Skeletal muscle tissue (tissue), 4 donors: ENCODE results near the gene TMEM183A. TPM values are rescaled to one million over a fixed set of nuclear protein-coding genes. Genes with fewer than 3 reads are reported as not detected.
A peak's percentile ranks its signal among the peaks of the same experiment; 100 is the strongest.
"Not testable (repeated sequence)": the region's sequence is repeated elsewhere in the genome, so short reads cannot be mapped to it uniquely, and the experiment has no call there.

Experiments
- H3K27ac ChIP-seq: one replicate; pipeline ENCODE4 v1.7.0; 2013; ENCODE audit warnings: mild to moderate bottlenecking, low read depth, low read length, inconsistent platforms
- H3K27me3 ChIP-seq, 3 donors: one replicate each; pipeline ENCODE4 v1.7.0; 2013; ENCODE audit warnings: low read length in 3 of 3; ENCODE audit not compliant: control insufficient read depth in 3 of 3, insufficient read depth in 3 of 3
- H3K36me3 ChIP-seq, 3 donors: one replicate each; pipeline ENCODE4 v1.7.0; 2013; ENCODE audit warnings: low read length in 3 of 3; ENCODE audit not compliant: control insufficient read depth in 3 of 3, insufficient read depth in 3 of 3
- H3K4me1 ChIP-seq, 3 donors: one replicate each; pipeline ENCODE4 v1.7.0; 2013; ENCODE audit warnings: low read length in 3 of 3, mild to moderate bottlenecking in 3 of 3; ENCODE audit not compliant: control insufficient read depth in 3 of 3, insufficient read depth in 3 of 3
- H3K4me3 ChIP-seq, 3 donors: one replicate each; pipeline ENCODE4 v1.7.0; 2013; ENCODE audit warnings: low read length in 3 of 3
- H3K9ac ChIP-seq, 3 donors: one replicate each; pipeline ENCODE4 v1.7.0; 2013; ENCODE audit warnings: low read length in 3 of 3, mild to moderate bottlenecking in 3 of 3, moderate library complexity in 2 of 3, low read depth in 1 of 3
- H3K9me3 ChIP-seq, 3 donors: one replicate each; pipeline ENCODE4 v1.7.0; 2013; ENCODE audit warnings: low read length in 3 of 3; ENCODE audit not compliant: control insufficient read depth in 3 of 3
- total RNA-seq: library from RNA; depleted of rRNA; stranded (reverse); fragments of >200 nt; gene quantifications from one replicate; pipeline ENCODE4 v1.2.3, GENCODE V29; 2014
- donor health status: Osteomylitis.

Gene TMEM183A
- total RNA-seq, 1 donor from 2014 or later = 42.3 TPM

DNA sequence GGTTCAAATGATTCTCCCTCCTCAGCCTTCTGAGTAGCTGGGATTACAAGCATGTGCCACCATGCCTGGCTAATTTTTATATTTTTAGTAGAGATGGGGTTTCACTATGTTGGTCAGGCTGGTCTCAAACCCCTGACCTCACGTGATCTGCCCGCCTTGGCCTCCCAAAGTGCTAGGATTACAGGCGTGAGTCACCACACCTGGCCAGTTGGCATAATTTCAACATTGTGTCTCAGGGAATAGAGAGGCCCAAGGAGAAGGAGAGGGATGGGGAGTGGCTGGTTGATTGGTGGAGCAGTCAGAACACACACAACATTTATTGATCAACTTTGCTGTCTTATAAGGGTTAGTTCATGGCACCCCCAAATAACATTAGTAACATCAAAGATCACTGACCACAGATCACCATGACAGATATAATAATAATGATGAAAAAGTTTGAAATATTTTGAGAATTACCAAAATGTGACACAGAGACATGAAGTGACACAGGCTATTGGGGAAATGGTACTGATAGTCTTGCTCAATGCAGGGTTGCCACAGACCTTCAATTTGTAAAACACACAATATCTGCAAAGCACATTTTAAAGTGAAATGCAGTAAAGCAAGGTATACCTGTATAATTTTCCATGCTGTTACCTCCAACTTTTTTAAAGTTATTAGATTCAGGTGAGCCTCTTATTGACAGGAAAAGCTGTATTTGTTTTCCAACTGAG, 24.3 kb upstream of the TMEM183A start:
- Histone ChIP-seq H3K27ac (no peak overlapping the region), H3K4me1 (no peaks in the 10 kb centered on the region), H3K4me3 (no peak overlapping the region), H3K9ac (no peak overlapping the region), H3K36me3 (no peaks in the 10 kb centered on the region), H3K9me3 (no peaks in the 10 kb centered on the region), H3K27me3 (no peaks in the 10 kb centered on the region)

DNA sequence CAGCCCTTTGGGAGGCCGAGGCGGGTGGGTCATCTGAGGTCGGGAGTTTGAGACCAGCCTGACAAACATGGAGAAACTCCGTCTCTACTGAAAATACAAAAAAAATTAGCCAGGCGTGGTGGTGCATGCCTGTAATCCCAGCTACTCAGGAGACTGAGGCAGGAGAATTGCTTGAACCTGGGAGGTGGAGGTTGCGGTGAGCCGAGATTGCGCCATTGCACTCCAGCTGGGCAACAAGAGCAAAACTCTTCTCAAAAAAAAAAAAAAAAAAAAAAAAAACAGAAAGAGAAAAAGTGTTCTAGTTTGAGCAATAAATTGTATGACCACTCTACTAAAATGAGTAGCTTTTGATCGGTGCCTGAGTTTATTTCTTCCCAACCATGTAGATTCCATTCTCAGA, 21.1 kb upstream of the TMEM183A start:
- not testable (repeated sequence) for H3K9me3 ChIP-seq, H3K27me3 ChIP-seq, H3K27ac ChIP-seq, H3K9ac ChIP-seq, H3K36me3 ChIP-seq, H3K4me1 ChIP-seq, H3K4me3 ChIP-seq

DNA sequence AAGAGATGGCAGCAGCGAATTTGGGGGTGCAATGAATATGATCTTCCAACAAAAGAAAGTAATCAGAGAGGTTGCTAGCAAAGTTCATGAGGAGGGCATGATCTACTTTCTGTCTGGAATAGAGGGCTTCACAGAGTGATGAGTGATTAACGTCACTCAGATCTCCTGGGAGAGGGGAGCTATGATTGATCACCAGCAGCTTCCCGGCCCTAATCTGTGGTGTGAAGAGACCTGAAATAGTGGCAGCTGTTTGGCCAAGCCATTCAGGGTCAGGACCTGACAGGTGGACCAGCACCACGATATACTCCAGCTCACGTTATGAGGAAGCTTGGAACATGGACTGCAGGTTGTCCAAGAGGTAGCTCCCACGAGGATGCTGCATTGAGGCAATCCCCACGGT, 19.9 kb upstream of the TMEM183A start:
- no peaks in the 10 kb centered on the region for H3K9me3 ChIP-seq
- no peaks in the 10 kb centered on the region for H3K36me3 ChIP-seq
- no peak overlapping the region for H3K27ac ChIP-seq
- H3K27me3 ChIP-seq = peaks cover 0 to 4% (median 0%) of the 10 kb centered on the region in 3 donors
- no peak overlapping the region for H3K4me3 ChIP-seq
- H3K4me1 ChIP-seq = no peaks in the 10 kb centered on the region
- no peak overlapping the region for H3K9ac ChIP-seq

DNA sequence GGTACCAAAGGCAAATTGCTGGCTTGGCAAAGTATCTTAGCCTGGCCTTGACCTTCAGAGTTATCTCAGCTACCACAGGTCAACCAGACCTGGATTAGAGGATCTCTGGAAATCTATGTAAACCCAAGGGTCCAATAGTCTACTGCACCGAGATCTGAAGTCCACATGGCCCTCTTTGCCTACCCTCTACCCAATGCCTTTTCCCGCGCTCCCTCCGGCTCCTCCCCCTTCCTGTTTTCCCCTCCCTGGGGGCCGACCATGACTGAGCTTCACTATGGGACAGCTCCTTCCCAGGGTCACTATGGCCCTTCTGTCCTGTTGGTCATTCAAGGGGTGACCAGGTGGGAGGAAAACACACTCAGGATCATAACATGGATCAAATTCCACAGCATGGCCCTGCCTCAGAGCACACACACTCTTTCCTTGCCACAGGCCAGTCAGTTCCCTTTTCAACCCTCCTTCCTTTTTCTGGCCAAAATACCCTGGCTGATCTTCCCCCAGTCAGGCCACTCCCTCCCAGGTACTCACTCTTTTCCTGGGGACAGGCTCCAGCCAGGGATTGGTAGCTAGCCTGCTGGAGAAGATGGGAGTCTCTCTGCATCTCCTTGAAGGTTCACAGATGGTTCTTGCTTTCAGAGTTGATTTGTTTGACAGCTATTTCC, 19.1 kb upstream of the TMEM183A start:
- no peaks in the 10 kb centered on the region for H3K4me1 ChIP-seq
- H3K36me3 ChIP-seq = no peaks in the 10 kb centered on the region
- peaks cover 0 to 4% (median 0%) of the 10 kb centered on the region in 3 donors for H3K27me3 ChIP-seq
- H3K9ac ChIP-seq = no peak overlapping the region
- no peak overlapping the region for H3K27ac ChIP-seq
- no peak overlapping the region for H3K4me3 ChIP-seq
- no peaks in the 10 kb centered on the region for H3K9me3 ChIP-seq

DNA sequence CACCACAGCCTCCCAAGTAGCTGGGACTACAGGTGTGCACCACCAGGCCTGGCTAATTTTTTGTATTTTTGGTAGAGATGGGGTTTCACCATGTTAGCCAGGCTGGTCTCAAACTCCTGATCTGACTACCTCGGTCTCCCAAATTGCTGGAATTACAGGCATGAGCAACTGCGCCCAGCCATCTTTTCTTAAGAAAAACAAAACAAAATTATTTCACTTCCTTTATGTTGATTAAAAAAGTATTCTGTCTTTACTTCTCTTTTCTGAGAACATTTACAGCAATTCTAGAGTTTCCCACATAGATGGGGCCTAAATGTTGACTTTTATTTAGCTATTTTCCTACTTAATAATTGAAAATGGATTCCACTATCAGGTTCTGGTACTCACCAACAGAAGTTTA, 17.3 kb upstream of the TMEM183A start:
- Histone ChIP-seq H3K27ac (no peak overlapping the region), H3K36me3 (no peaks in the 10 kb centered on the region), H3K4me1 (no peaks in the 10 kb centered on the region), H3K27me3 (peaks cover 0 to 4% (median 0%) of the 10 kb centered on the region in 3 donors), H3K4me3 (no peak overlapping the region), H3K9ac (no peak overlapping the region), H3K9me3 (no peaks in the 10 kb centered on the region)

DNA sequence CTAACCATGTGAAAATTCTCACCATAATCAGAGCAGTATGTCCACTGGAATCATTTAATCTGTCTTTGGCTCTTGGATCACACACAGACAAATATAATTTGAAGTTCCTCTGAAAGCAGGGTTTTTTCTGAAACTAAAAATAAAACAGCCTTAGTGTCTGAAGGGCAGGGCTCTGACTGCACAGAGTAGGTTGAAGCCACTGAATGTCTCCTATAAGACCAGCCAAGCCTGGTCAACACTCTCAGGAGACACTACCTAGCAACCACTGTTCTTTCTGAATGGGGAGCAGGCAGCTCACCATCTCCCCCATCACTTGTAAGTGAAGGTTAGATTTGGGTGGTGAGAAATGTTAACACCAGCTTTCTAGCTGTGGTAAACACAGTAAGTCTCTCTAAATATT, 16.1 kb upstream of the TMEM183A start:
- Histone ChIP-seq H3K9ac (no peak overlapping the region), H3K36me3 (no peaks in the 10 kb centered on the region), H3K27ac (no peak overlapping the region), H3K4me3 (no peak overlapping the region), H3K27me3 (peaks cover 0 to 4% (median 0%) of the 10 kb centered on the region in 3 donors), H3K4me1 (no peaks in the 10 kb centered on the region), H3K9me3 (no peaks in the 10 kb centered on the region)

DNA sequence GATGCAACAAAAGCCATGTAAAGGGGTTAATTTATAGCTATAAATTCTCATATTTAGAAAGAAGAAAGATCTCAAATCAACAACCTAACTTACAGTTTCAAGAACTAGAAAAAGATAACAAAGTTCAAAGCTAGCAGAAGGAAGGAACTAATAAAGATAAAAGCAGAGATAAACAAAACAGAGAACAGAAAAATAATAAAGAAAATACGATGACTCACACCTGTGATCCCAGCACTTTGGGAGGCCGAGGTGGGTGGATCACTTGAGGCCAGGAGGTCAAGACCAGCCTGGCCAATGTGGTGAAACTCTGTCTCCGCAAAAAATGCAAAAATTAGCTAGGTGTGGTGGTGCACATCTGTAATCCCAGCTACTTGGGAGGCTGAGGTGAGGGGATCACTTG, 12.4 kb upstream of the TMEM183A start:
- Histone ChIP-seq H3K9ac (no peak overlapping the region), H3K27me3 (no peaks in the 10 kb centered on the region), H3K36me3 (no peaks in the 10 kb centered on the region), H3K4me3 (no peak overlapping the region), H3K4me1 (peaks cover 0 to 3% (median 0%) of the 10 kb centered on the region in 3 donors), H3K9me3 (no peaks in the 10 kb centered on the region), H3K27ac (no peak overlapping the region)

DNA sequence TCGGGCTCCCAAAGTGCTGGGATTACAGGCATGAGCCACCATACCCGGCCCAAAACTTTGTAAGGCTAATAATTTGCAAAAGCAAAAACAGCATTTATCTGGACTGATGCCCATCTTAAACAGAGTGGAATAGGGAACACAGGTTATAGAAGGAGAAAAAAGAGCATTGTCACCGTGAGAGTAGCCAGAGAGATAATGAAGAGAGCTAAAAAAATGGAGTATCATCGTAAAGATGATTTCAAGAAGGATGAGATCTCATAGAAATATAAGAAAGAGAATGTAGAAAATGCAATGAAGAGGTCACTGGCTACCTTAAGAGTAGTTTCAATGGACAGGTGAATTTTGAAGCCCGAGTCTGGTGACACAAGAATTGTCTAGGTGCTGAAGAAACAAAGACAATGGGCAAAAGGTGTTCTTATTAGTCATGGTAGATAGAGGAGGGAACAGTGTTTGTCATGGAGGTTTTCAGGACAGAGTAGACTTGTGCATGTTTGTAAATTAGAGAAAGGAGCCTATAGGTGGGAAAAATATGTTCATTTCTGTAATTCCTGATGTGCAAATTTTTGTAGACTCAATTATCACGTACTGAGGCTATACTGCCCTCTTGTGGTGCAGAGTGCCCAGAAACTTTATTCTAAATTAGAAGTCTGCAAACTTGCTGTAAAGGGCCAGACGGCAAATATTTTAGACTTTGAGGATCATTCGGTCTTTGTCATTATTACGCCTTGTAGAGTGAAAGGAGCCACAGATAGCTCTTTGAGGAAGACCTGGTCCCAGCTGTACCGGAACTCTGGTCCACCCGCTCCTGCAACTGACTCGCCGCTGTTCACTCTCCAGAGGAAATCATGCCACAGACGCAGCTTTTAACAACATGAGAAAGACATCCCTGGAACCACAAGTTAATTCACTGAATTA, 8.1 kb upstream of the TMEM183A start:
- Histone ChIP-seq H3K4me3 (no peak overlapping the region), H3K27me3 (no peaks in the 10 kb centered on the region), H3K27ac (no peak overlapping the region), H3K9me3 (no peaks in the 10 kb centered on the region), H3K4me1 (peaks cover 0 to 3% (median 0%) of the 10 kb centered on the region in 3 donors), H3K9ac (peak overlapping the region in 1 of 3 donors; percentile 60), H3K36me3 (no peaks in the 10 kb centered on the region)

DNA sequence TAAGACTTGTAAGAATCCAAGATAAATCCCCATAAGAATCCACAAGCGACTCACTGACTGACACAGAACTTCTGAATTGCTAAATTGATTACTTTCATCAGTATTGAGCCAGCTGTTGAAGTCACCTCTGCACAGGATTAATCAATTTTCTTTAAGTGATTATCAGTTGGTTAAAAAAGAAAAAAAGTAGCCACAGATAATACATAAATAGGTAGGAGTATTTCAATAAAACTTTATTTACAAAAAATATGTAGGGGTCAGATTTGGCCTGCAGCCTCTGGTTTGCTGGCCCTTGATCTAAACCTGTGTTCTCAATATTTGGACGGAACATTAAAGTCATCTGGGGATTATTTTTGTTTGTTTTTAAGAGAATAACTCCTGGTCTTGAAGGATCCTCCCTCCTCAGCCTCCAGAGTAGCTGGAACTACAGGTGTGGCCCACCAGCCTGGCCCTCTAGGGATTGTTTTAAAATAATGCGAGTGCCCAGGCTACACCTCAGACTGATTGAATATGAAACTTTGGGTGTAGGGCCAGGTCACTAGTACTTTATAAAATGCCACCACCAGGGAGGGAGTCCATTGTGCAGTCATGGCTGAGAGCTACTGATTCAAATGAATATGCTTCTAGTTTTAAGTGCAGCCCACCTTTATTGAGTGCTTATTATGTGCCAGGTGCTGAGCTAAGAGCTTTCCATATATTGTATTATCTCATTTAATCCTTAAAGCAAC, 6.8 kb upstream of the TMEM183A start:
- Histone ChIP-seq H3K4me1 (peaks cover 0 to 3% (median 0%) of the 10 kb centered on the region in 3 donors), H3K9ac (no peak overlapping the region), H3K9me3 (no peaks in the 10 kb centered on the region), H3K27me3 (no peaks in the 10 kb centered on the region), H3K27ac (no peak overlapping the region), H3K4me3 (no peak overlapping the region), H3K36me3 (no peaks in the 10 kb centered on the region)
